Fibroblast of the aortic adventitia (primary cell): Measurements from ENCODE around the gene COPG1. TPM values are rescaled to one million over a fixed set of nuclear protein-coding genes. Genes with fewer than 3 reads are reported as not detected.

Experiments
- DNase-seq: peaks from one replicate; pipeline ENCODE4 v3.0.0-alpha.2; 2010; ENCODE audit warnings: low read depth
- H3K4me3 ChIP-seq: 2 replicates; pipeline ENCODE4 v1.5.1; 2011; ENCODE audit warnings: low read depth, mild to moderate bottlenecking, control low read depth, low read length, moderate library complexity
- CTCF ChIP-seq: IDR thresholded peaks from 2 replicates; pipeline ENCODE4 v1.5.1; 2011; ENCODE audit warnings: mild to moderate bottlenecking, low read length, control low read depth, inconsistent platforms; ENCODE audit not compliant: insufficient read depth
- total RNA-seq: library from RNA; depleted of rRNA; stranded (reverse); fragments of >200 nt; gene quantifications from 2 replicates; pipeline ENCODE4 v1.2.3, GENCODE V29; 2012; ENCODE audit warnings: low replicate concordance

Gene COPG1
- total RNA-seq, 1 donor = 235 TPM

- TF ChIP-seq CTCF = no peak
- DNase-seq = no peak
- no peak overlapping the region for H3K4me3 ChIP-seq
These were observed 9.4 kb upstream of the COPG1 start for GRCh38 chr3:129239991-129240390.

GRCh38 chr3:129240436-129240835, 9.0 kb upstream of the COPG1 start:
- no peak overlapping the region for H3K4me3 ChIP-seq
- DNase-seq = no peak
- no peak for TF ChIP-seq CTCF

- DNase-seq = no peak
- no peak overlapping the region for H3K4me3 ChIP-seq
- TF ChIP-seq CTCF = no peak
These were observed 4.3 kb upstream of the COPG1 start for GRCh38 chr3:129245141-129245540.

- peak; percentile 96 for TF ChIP-seq CTCF
- peak; percentile 94 for DNase-seq
- peak overlapping the region; percentile 22 for H3K4me3 ChIP-seq
These were observed 3.6 kb upstream of the COPG1 start for GRCh38 chr3:129245641-129246306.

GRCh38 chr3:129246636-129247035, 2.8 kb upstream of the COPG1 start:
- DNase-seq = no peak
- H3K4me3 ChIP-seq = no peak overlapping the region
- TF ChIP-seq CTCF = no peak

- TF ChIP-seq CTCF = no peak
These were observed 973 bp upstream of the COPG1 start for GRCh38 chr3:129248286-129248979.

GRCh38 chr3:129252748-129253147, 3.3 kb downstream of the COPG1 start:
- H3K4me3 ChIP-seq = no peak overlapping the region
- TF ChIP-seq CTCF = no peak
- no peak for DNase-seq

More at GRCh38 chr3:129248286-129248979, 973 bp upstream of the COPG1 start:
- H3K4me3 ChIP-seq = peak overlapping the region; percentile 100
- no peak for DNase-seq
